OCI-LY3 (cell line): Measurements from ENCODE around the gene GSK3B.

ENCODE experiments used
- EZH2phosphoT487 ChIP-seq: fragments of 200-600 bp; shearing (Covaris generic); IDR thresholded peaks from 2 replicates; pipeline ENCODE4 v1.6.1; 2018; ENCODE audit warnings: antibody characterized with exemption, mixed run types, low read depth
- TF ChIP-seq, protein P1 (sequence below): fragments of 200-600, 300-600 bp; sonication (generic); IDR thresholded peaks from 2 replicates; pipeline ENCODE4 v1.5.1; 2014; ENCODE audit warnings: antibody characterized with exemption, low read length, low read depth

DNA sequence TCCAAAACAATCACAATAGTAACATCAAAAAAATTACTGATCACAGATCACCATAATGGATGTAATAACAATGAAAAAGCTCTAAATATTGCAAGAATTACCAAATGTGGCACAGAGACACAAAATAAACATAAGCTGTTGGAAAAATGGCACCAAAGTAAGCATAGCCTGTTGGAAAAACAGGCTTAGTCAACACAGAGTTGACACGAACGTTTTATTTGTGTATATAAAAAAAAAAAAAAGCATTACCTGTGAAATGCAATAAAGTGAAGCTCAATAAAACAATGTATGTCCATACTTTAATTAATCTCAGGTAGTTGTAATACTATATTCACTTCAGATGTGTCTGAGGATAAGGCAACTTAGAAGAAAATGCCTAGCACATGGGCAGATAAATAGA is 235.3 kb downstream of the GSK3B start:
- no peak for TF ChIP-seq EZH2phosphoT487
- TF ChIP-seq, protein P1, sequence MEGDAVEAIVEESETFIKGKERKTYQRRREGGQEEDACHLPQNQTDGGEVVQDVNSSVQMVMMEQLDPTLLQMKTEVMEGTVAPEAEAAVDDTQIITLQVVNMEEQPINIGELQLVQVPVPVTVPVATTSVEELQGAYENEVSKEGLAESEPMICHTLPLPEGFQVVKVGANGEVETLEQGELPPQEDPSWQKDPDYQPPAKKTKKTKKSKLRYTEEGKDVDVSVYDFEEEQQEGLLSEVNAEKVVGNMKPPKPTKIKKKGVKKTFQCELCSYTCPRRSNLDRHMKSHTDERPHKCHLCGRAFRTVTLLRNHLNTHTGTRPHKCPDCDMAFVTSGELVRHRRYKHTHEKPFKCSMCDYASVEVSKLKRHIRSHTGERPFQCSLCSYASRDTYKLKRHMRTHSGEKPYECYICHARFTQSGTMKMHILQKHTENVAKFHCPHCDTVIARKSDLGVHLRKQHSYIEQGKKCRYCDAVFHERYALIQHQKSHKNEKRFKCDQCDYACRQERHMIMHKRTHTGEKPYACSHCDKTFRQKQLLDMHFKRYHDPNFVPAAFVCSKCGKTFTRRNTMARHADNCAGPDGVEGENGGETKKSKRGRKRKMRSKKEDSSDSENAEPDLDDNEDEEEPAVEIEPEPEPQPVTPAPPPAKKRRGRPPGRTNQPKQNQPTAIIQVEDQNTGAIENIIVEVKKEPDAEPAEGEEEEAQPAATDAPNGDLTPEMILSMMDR: no peak
